K562 (cell line): ENCODE data around the gene SEC14L2.

ENCODE experiments used
- CTCF ChIP-seq, 3 experiments: IDR thresholded peaks in 2 of 3; conservative IDR thresholded peaks in 1 of 3; 2 replicates each; pipeline ENCODE4 v1.5.1; 2011 to 2012; ENCODE audit warnings: low read length in 3 of 3, mild to moderate bottlenecking in 3 of 3, control low read depth in 2 of 3, improper control_type of control experiment in 1 of 3, inconsistent platforms in 1 of 3, low read depth in 1 of 3, mixed read lengths in 1 of 3, moderate library complexity in 1 of 3; ENCODE audit not compliant: insufficient read depth in 2 of 3
- E2F1 ChIP-seq: sonication (generic); formaldehyde crosslinking; IDR thresholded peaks from 2 replicates; pipeline ENCODE4 v1.8.1; 2023; ENCODE audit warnings: mild to moderate bottlenecking, missing genetic modification reagents, moderate library complexity
- GABPB1 ChIP-seq: sonication (generic); formaldehyde crosslinking; IDR thresholded peaks from 2 replicates; pipeline ENCODE4 v1.8.0; 2022; ENCODE audit warnings: mild to moderate bottlenecking, missing genetic modification reagents
- MAZ ChIP-seq, 2 experiments: fragments of 450-650 bp in 1 of 2; sonication (generic) in 1 of 2; formaldehyde crosslinking; IDR thresholded peaks in 1 of 2; conservative IDR thresholded peaks in 1 of 2; 2 replicates each; pipeline versions ENCODE4 v1.4.0 to v1.5.0; 2020; ENCODE audit warnings: mild to moderate bottlenecking in 1 of 2, missing genetic modification reagents in 1 of 2
- POLR2A ChIP-seq: fragments of 450-650 bp; conservative IDR thresholded peaks from 2 replicates; pipeline ENCODE4 v1.6.1; 2016
- POLR2AphosphoS5 ChIP-seq: IDR thresholded peaks from 2 replicates; pipeline ENCODE4 v1.6.1; 2011; ENCODE audit warnings: mild to moderate bottlenecking, low read depth, low read length, moderate library complexity; ENCODE audit not compliant: control insufficient read depth, insufficient read depth
- PREB ChIP-seq: sonication (generic); formaldehyde crosslinking; IDR thresholded peaks from 2 replicates; pipeline ENCODE4 v1.8.1; 2023; ENCODE audit warnings: mild to moderate bottlenecking, missing genetic modification reagents
- RCOR1 ChIP-seq, 2 experiments: IDR thresholded peaks; 2 replicates each; pipeline ENCODE4 v1.6.1; 2012; ENCODE audit warnings: low read depth in 2 of 2, low read length in 2 of 2, borderline replicate concordance in 1 of 2, improper control_type of control experiment in 1 of 2
- SP2 ChIP-seq: IDR thresholded peaks from 2 replicates; pipeline ENCODE4 v1.6.1; 2011; ENCODE audit warnings: mild to moderate bottlenecking, low read depth, low read length, moderate library complexity; ENCODE audit not compliant: poor library complexity, severe bottlenecking; ENCODE audit errors: extremely low read depth
- TAL1 ChIP-seq: fragments of 450-650 bp; IDR thresholded peaks from 2 replicates; pipeline ENCODE4 v1.6.1; 2016; ENCODE audit warnings: mild to moderate bottlenecking
- THRA ChIP-seq: fragments of 450-650 bp; IDR thresholded peaks from 2 replicates; pipeline ENCODE4 v1.6.1; 2017; ENCODE audit warnings: mild to moderate bottlenecking, moderate library complexity
- USF2 ChIP-seq: sonication (generic); formaldehyde crosslinking; IDR thresholded peaks from 2 replicates; pipeline ENCODE4 v1.5.0; 2020; ENCODE audit warnings: missing genetic modification reagents
- ZNF311 ChIP-seq: fragments of 250-450 bp; sonication (Bioruptor Pico); IDR thresholded peaks from 2 replicates; pipeline ENCODE4 v1.4.0; 2020; ENCODE audit warnings: mild to moderate bottlenecking, moderate library complexity

GRCh38 chr22:30385942-30386341 is 10.9 kb upstream of the SEC14L2 start:
- TF ChIP-seq RCOR1 (IDR thresholded peaks at IDR 0.05; ENCODE audit: borderline replicate concordance in 1 of 2, low read depth in 2 of 2, low read length in 2 of 2) (no peak), TAL1 (no peak), POLR2AphosphoS5 (no peak), MAZ (CRISPR knock-in tag; conservative IDR thresholded peaks at IDR 0.05 in 1 of 2, IDR thresholded peaks at IDR 0.05 in 1 of 2) (no peak), CTCF (IDR thresholded peaks at IDR 0.05 in 2 of 3, conservative IDR thresholded peaks at IDR 0.05 in 1 of 3; ENCODE audit: insufficient read depth in 2 of 3, low read depth in 1 of 3, low read length in 3 of 3) (no peak), SP2 (no peak), E2F1 (CRISPR knock-in tag) (no peak), POLR2A (no peak), GABPB1 (CRISPR knock-in tag) (no peak), ZNF311 (no peak), USF2 (no peak), PREB (no peak), THRA (no peak)
